GM23248 (cell line): ENCODE data around the gene HNRNPLL.

Experiments
- EZH2 ChIP-seq: fragments of 200-600 bp; sonication (generic); IDR thresholded peaks from 2 replicates; pipeline ENCODE4 v1.6.1; 2018; ENCODE audit warnings: antibody characterized with exemption, mild to moderate bottlenecking; ENCODE audit not compliant: insufficient read depth, poor library complexity, severe bottlenecking
- EZH2phosphoT487 ChIP-seq: fragments of 200-600 bp; sonication (generic); IDR thresholded peaks from 2 replicates; pipeline ENCODE4 v1.6.1; 2018; ENCODE audit warnings: antibody characterized with exemption, moderate library complexity, mild to moderate bottlenecking, low read depth; ENCODE audit not compliant: insufficient read depth

DNA sequence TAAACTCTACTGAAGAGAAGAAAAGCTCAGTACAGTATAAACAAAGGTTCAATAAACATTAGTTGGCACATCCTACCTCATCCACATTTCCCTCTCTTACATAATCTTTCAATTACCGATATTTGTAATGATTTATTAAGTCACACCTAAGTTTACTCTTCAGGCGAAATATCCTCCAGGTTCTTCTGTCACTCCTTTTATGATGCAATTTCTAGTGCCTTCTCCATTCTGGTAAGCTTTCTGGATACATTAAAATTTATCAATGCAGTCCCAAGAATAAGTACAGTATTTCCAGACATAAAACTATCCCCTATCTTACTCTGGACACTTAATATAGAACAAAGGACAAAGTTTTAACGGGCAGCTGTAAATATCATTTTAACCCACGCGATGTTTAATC is 5.6 kb downstream of the HNRNPLL start:
- TF ChIP-seq EZH2phosphoT487 (no peak), EZH2 (no peak)
